ENCODE measurements around the gene PRR32. TPM values are rescaled to one million over a fixed set of nuclear protein-coding genes. Genes with fewer than 3 reads are reported as not detected.

Gene PRR32
- total RNA-seq: not detected in 2 replicates

DNA sequence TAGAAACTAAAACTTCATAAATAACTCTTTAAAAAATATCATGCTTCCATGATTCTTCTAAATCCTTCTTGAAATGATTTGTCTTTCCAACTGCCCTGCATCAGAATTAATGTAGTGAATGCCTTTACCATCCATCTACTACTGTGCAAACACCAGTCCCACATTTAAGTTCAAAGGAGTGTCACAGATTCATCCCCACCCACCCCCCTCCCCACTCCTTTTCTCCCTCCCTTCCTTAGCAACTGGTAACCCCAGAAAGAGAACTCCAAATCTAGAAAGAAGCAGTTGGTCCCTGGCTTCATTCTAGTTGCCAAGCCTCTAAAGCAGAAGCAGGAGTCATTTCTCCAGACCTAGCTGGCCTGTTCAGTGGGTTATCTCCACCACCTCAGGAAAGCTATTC, at the start of gene PRR32:
TSS of gene PRR32 (plus strand) at position 301 of the 400 bp plus-strand sequence. CDS start 115 bp downstream, outside the sequence.

